ENCODE measurements around the gene ALS2.

DNA sequence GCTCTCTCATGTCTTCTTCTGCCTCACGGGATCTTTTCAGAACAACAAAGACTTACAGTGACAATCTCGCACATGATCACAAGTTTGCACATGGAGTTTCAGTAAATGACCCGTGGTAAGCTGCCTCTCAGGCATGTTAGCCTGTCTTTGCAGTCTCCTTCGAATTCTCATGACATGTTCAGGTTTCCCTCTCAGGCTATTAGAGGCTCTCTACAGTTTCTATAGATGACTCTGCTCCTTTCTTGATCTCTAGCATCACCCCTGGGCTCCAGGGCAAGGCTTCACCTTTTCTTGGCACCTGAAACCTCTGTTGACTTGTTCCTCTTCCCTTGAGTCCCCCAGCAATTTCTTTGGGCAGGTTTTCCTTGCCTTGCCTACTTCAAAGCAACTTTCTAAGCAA, 105.3 kb downstream of the ALS2 start:
- TF ChIP-seq, protein P1, sequence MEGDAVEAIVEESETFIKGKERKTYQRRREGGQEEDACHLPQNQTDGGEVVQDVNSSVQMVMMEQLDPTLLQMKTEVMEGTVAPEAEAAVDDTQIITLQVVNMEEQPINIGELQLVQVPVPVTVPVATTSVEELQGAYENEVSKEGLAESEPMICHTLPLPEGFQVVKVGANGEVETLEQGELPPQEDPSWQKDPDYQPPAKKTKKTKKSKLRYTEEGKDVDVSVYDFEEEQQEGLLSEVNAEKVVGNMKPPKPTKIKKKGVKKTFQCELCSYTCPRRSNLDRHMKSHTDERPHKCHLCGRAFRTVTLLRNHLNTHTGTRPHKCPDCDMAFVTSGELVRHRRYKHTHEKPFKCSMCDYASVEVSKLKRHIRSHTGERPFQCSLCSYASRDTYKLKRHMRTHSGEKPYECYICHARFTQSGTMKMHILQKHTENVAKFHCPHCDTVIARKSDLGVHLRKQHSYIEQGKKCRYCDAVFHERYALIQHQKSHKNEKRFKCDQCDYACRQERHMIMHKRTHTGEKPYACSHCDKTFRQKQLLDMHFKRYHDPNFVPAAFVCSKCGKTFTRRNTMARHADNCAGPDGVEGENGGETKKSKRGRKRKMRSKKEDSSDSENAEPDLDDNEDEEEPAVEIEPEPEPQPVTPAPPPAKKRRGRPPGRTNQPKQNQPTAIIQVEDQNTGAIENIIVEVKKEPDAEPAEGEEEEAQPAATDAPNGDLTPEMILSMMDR (IDR thresholded peaks at IDR 0.05): no peak
- TF ChIP-seq POLR2A (IDR thresholded peaks at IDR 0.05): no peak

Data from testis (tissue), 2 donors.